Lower lobe of right lung (tissue), 2 donors: Measurements from ENCODE around the gene RNF149. TPM values are rescaled to one million over a fixed set of nuclear protein-coding genes. Genes with fewer than 3 reads are reported as not detected.

ENCODE experiments used
- ATAC-seq, 2 donors: fragments of 200-7000 bp; cut with Tn5 transposase; one replicate each; pipeline ENCODE4 v1.9.1; 2020 to 2022; ENCODE audit warnings: mild to moderate bottlenecking in 2 of 2, moderate library complexity in 2 of 2
- DNase-seq: peaks from one replicate; pipeline ENCODE4 v3.0.0-alpha.2; 2020
- H3K27ac ChIP-seq: fragments of 200-600 bp; one replicate; pipeline ENCODE4 v1.8.0; 2022
- H3K27me3 ChIP-seq: fragments of 200-600 bp; one replicate; pipeline ENCODE4 v1.8.0; 2022; ENCODE audit warnings: low read depth
- H3K36me3 ChIP-seq: fragments of 200-600 bp; one replicate; pipeline ENCODE4 v1.8.0; 2022; ENCODE audit warnings: mild to moderate bottlenecking
- H3K4me1 ChIP-seq: fragments of 200-600 bp; one replicate; pipeline ENCODE4 v1.8.0; 2022
- H3K4me3 ChIP-seq: fragments of 200-600 bp; one replicate; pipeline ENCODE4 v1.8.0; 2022; ENCODE audit warnings: mild to moderate bottlenecking
- H3K9me3 ChIP-seq: fragments of 200-600 bp; one replicate; pipeline ENCODE4 v1.8.0; 2022
- CTCF ChIP-seq: fragments of 200-600 bp; IDR thresholded peaks from one replicate; pipeline ENCODE4 v1.8.0; 2022; ENCODE audit warnings: antibody characterized with exemption, mild to moderate bottlenecking
- intact Hi-C: fragments of 100-400 bp; cut with DNase I; formaldehyde crosslinking; loops from one replicate; pipeline ENCODE4 v1.11.0; 2022
- total RNA-seq: library from RNA; stranded (reverse); fragmentation: NEBNext Ultra II Directional; extraction: Animal tissue kit (Norgen Biotek cat#: 25700); gene quantifications from one replicate; pipeline ENCODE4 v1.2.1, GENCODE V29; 2021
- donor health status: DM: no; HTN: yes; CAD: no; lungs with severe emphysema.

The RNF149 gene
- total RNA-seq, 1 donor from 2014 or later = 158 TPM

- H3K4me3 ChIP-seq = no peak overlapping the region
- no peaks in the 10 kb centered on the region for H3K36me3 ChIP-seq
- peaks cover 22% of the 10 kb centered on the region for H3K4me1 ChIP-seq
- no peak for TF ChIP-seq CTCF
- peak overlapping the region; percentile 95 for H3K27ac ChIP-seq
- H3K9me3 ChIP-seq = no peaks in the 10 kb centered on the region
- intact Hi-C loops = no loop called here
- H3K27me3 ChIP-seq = no peaks in the 10 kb centered on the region
- ATAC-seq = no peak
- no peak for DNase-seq
Measured at GRCh38 chr2:101310834-101311695, 2.6 kb upstream of the RNF149 start.

- Histone ChIP-seq H3K9me3 (no peaks in the 10 kb centered on the region), H3K27me3 (no peaks in the 10 kb centered on the region), H3K4me3 (no peak overlapping the region), H3K4me1 (peaks cover 30% of the 10 kb centered on the region), H3K27ac (peak overlapping the region; percentile 95), H3K36me3 (no peaks in the 10 kb centered on the region)
- DNase-seq (no peak), ATAC-seq (no peak)
- no peak for TF ChIP-seq CTCF
- intact Hi-C loops = no loop called here
Measured at GRCh38 chr2:101310090-101310833, 1.8 kb upstream of the RNF149 start.

GRCh38 chr2:101307950-101308431 is 510 bp downstream of the RNF149 start:
- peak overlapping the region; percentile 93 for H3K4me3 ChIP-seq
- peak; percentile 63 for DNase-seq
- H3K9me3 ChIP-seq = no peaks in the 10 kb centered on the region
- no peak for ATAC-seq
- H3K27me3 ChIP-seq = no peaks in the 10 kb centered on the region
- no peaks in the 10 kb centered on the region for H3K36me3 ChIP-seq
- H3K27ac ChIP-seq = peak overlapping the region; percentile 95
- intact Hi-C loops = no loop called here
- H3K4me1 ChIP-seq = peaks cover 49% of the 10 kb centered on the region
- no peak for TF ChIP-seq CTCF

GRCh38 chr2:101307503-101307902 is 998 bp downstream of the RNF149 start:
- Histone ChIP-seq H3K36me3 (peaks cover 4% of the 10 kb centered on the region), H3K4me1 (peaks cover 54% of the 10 kb centered on the region), H3K4me3 (peak overlapping the region; percentile 93), H3K27me3 (no peaks in the 10 kb centered on the region), H3K27ac (peak overlapping the region; percentile 95), H3K9me3 (no peaks in the 10 kb centered on the region)
- DNase-seq = no peak
- intact Hi-C loops = no loop called here
- ATAC-seq = no peak
- TF ChIP-seq CTCF = no peak

- peak overlapping the region; percentile 93 for H3K4me3 ChIP-seq
- H3K27ac ChIP-seq = peak overlapping the region; percentile 95
- no peak for TF ChIP-seq CTCF
- H3K36me3 ChIP-seq = peaks cover 8% of the 10 kb centered on the region
- intact Hi-C loops = no loop called here
- H3K27me3 ChIP-seq = no peaks in the 10 kb centered on the region
- no peak for ATAC-seq
- H3K9me3 ChIP-seq = no peaks in the 10 kb centered on the region
- no peak for DNase-seq
- peaks cover 65% of the 10 kb centered on the region for H3K4me1 ChIP-seq
Measured at GRCh38 chr2:101306410-101306809, 2.1 kb downstream of the RNF149 start.
